Measurements from ENCODE around the gene KRT20. TPM values are rescaled to one million over a fixed set of nuclear protein-coding genes. Genes with fewer than 3 reads are reported as not detected.

KRT20 gene
- total RNA-seq, 1 donor from 2014 or later, result not detected

GRCh38 chr17:40849723-40850122 is 35.3 kb downstream of the KRT20 start:
- H3K4me1 Mint-ChIP-seq, result no peaks in the 10 kb centered on the region
- no peak overlapping the region for H3K27ac Mint-ChIP-seq (ENCODE audit: unreplicated experiment)
- no peak for DNase-seq (ENCODE audit: low read depth, low spot score)
- no peaks in the 10 kb centered on the region for H3K9me3 Mint-ChIP-seq
- H3K4me3 Mint-ChIP-seq, result no peak overlapping the region
- peaks cover 44% of the 10 kb centered on the region for H3K27me3 Mint-ChIP-seq (ENCODE audit: low read depth)
- TF ChIP-seq, protein P1, sequence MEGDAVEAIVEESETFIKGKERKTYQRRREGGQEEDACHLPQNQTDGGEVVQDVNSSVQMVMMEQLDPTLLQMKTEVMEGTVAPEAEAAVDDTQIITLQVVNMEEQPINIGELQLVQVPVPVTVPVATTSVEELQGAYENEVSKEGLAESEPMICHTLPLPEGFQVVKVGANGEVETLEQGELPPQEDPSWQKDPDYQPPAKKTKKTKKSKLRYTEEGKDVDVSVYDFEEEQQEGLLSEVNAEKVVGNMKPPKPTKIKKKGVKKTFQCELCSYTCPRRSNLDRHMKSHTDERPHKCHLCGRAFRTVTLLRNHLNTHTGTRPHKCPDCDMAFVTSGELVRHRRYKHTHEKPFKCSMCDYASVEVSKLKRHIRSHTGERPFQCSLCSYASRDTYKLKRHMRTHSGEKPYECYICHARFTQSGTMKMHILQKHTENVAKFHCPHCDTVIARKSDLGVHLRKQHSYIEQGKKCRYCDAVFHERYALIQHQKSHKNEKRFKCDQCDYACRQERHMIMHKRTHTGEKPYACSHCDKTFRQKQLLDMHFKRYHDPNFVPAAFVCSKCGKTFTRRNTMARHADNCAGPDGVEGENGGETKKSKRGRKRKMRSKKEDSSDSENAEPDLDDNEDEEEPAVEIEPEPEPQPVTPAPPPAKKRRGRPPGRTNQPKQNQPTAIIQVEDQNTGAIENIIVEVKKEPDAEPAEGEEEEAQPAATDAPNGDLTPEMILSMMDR (conservative IDR thresholded peaks at IDR 0.05), result no peak
- no peaks in the 10 kb centered on the region for H3K36me3 Mint-ChIP-seq (ENCODE audit: low read depth)

GRCh38 chr17:40848583-40849235 is 36.3 kb downstream of the KRT20 start:
- no peak for DNase-seq (ENCODE audit: low read depth, low spot score)
- H3K9me3 Mint-ChIP-seq, result no peaks in the 10 kb centered on the region
- no peak overlapping the region for H3K27ac Mint-ChIP-seq (ENCODE audit: unreplicated experiment)
- no peaks in the 10 kb centered on the region for H3K36me3 Mint-ChIP-seq (ENCODE audit: low read depth)
- TF ChIP-seq, protein P1 (conservative IDR thresholded peaks at IDR 0.05), result no peak
- H3K4me3 Mint-ChIP-seq, result no peak overlapping the region
- no peaks in the 10 kb centered on the region for H3K4me1 Mint-ChIP-seq
- H3K27me3 Mint-ChIP-seq (ENCODE audit: low read depth), result peaks cover 51% of the 10 kb centered on the region

DNA sequence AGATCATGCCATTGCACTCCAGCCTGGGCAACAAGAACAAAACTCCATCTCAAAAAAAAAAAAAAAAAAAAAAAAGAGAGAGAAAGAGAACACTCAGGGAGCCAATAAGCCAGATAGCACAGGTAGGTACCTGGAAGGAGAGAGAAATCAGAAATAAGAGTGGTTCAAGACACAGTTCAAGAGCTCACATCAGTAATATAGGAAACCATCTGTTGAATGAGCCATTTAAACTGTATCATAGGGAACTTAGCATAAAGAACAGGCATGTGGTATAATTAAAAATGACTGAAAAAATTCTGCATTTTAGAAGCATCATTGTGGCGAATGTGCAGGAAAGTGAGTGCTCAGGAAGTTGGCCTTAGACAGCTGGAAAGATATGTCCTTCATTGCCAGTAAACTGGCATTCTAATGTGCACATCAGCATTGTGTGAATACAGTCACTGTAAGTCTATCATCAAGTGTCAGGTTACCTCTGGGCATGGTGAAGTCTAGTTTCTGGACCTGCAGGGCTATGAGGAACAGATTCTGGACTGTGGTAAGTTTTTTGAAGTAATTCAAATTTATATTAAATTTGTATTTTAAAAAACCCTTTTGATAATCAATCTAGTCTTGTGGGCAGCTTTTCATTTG is 38.4 kb downstream of the KRT20 start:
- Mint-ChIP-seq H3K4me3 (no peak overlapping the region), H3K4me1 (no peaks in the 10 kb centered on the region), H3K27ac (ENCODE audit: unreplicated experiment) (no peak overlapping the region), H3K9me3 (no peaks in the 10 kb centered on the region), H3K27me3 (ENCODE audit: low read depth) (peaks cover 55% of the 10 kb centered on the region), H3K36me3 (ENCODE audit: low read depth) (no peaks in the 10 kb centered on the region)
- TF ChIP-seq, protein P1 (conservative IDR thresholded peaks at IDR 0.05), result no peak
- DNase-seq (ENCODE audit: low read depth, low spot score), result no peak

- TF ChIP-seq, protein P1 (conservative IDR thresholded peaks at IDR 0.05), result no peak
- no peak for DNase-seq (ENCODE audit: low read depth, low spot score)
- H3K4me1 Mint-ChIP-seq, result no peaks in the 10 kb centered on the region
- no peak overlapping the region for H3K27ac Mint-ChIP-seq (ENCODE audit: unreplicated experiment)
- H3K27me3 Mint-ChIP-seq (ENCODE audit: low read depth), result peaks cover 58% of the 10 kb centered on the region
- H3K4me3 Mint-ChIP-seq, result no peak overlapping the region
- H3K36me3 Mint-ChIP-seq (ENCODE audit: low read depth), result no peaks in the 10 kb centered on the region
- H3K9me3 Mint-ChIP-seq, result no peaks in the 10 kb centered on the region
Observed at GRCh38 chr17:40844671-40845107, 40.4 kb downstream of the KRT20 start.

GRCh38 chr17:40843242-40843641 is 41.8 kb downstream of the KRT20 start:
- no peak for DNase-seq (ENCODE audit: low read depth, low spot score)
- TF ChIP-seq, protein P1 (conservative IDR thresholded peaks at IDR 0.05), result no peak
- peaks cover 57% of the 10 kb centered on the region for H3K27me3 Mint-ChIP-seq (ENCODE audit: low read depth)

More at GRCh38 chr17:40843242-40843641, 41.8 kb downstream of the KRT20 start:
- no peaks in the 10 kb centered on the region for H3K9me3 Mint-ChIP-seq
- H3K4me1 Mint-ChIP-seq, result no peaks in the 10 kb centered on the region
- no peaks in the 10 kb centered on the region for H3K36me3 Mint-ChIP-seq (ENCODE audit: low read depth)
- no peak overlapping the region for H3K27ac Mint-ChIP-seq (ENCODE audit: unreplicated experiment)
- H3K4me3 Mint-ChIP-seq, result no peak overlapping the region

All from neural crest cell (in vitro differentiated cells).